Measurements from ENCODE around the gene CSNK1D.

- TF ChIP-seq EZH2phosphoT487 (IDR thresholded peaks at IDR 0.05; ENCODE audit: insufficient read depth, low read depth) (no peak), EZH2 (IDR thresholded peaks at IDR 0.05; ENCODE audit: insufficient read depth, poor library complexity, severe bottlenecking) (no peak)
Measured at GRCh38 chr17:82294064-82294773, 20.7 kb upstream of the CSNK1D start.

Data from GM23248 (cell line).